GM23338 (cell line): ENCODE measurements around the gene PFDN4. TPM values are rescaled to one million over a fixed set of nuclear protein-coding genes. Genes with fewer than 3 reads are reported as not detected.

ENCODE experiments used
- ATAC-seq: fragments of 200-7000 bp; cut with Tn5 transposase; 3 replicates; pipeline ENCODE4 v1.9.1; 2020
- DNase-seq: peaks from one replicate; pipeline ENCODE4 v3.0.0-alpha.2; 2015; ENCODE audit warnings: low spot score
- H2AFZ ChIP-seq: fragments of 200-600 bp; sonication (generic); 2 replicates; pipeline ENCODE4 v1.8.0; 2016; ENCODE audit warnings: antibody characterized with exemption, mild to moderate bottlenecking, moderate library complexity
- H3F3A ChIP-seq: fragments of 200-600 bp; sonication (generic); replicated peaks from 2 replicates; pipeline ENCODE4 v1.8.0; 2017; ENCODE audit warnings: antibody characterized with exemption, mixed run types, low read depth
- H3K27ac ChIP-seq: fragments of 200-600 bp; sonication (generic); 2 replicates; pipeline ENCODE4 v1.6.1; 2016; ENCODE audit warnings: low read depth
- H3K27me3 ChIP-seq: fragments of 200-600 bp; sonication (generic); 2 replicates; pipeline ENCODE4 v1.8.0; 2016; ENCODE audit warnings: mild to moderate bottlenecking, mixed run types, moderate library complexity; ENCODE audit not compliant: insufficient read depth
- H3K36me3 ChIP-seq: fragments of 200-600 bp; sonication (generic); 2 replicates; pipeline ENCODE4 v1.8.0; 2016; ENCODE audit warnings: mild to moderate bottlenecking; ENCODE audit not compliant: insufficient read depth
- H3K4me1 ChIP-seq: fragments of 200-600 bp; sonication (generic); 2 replicates; pipeline ENCODE4 v1.8.0; 2016; ENCODE audit warnings: mild to moderate bottlenecking, moderate library complexity; ENCODE audit not compliant: insufficient read depth
- H3K4me2 ChIP-seq: fragments of 200-600 bp; sonication (generic); 2 replicates; pipeline ENCODE4 v1.7.1; 2017; ENCODE audit warnings: mixed run types
- H3K4me3 ChIP-seq: fragments of 200-600 bp; sonication (generic); 2 replicates; pipeline ENCODE4 v1.6.1; 2016; ENCODE audit warnings: mixed run types
- H3K79me2 ChIP-seq: fragments of 200-600 bp; sonication (generic); replicated peaks from 2 replicates; pipeline ENCODE4 v1.8.0; 2017; ENCODE audit warnings: mild to moderate bottlenecking; ENCODE audit not compliant: insufficient read depth
- H3K9me2 ChIP-seq: fragments of 200-600 bp; sonication (generic); 2 replicates; pipeline ENCODE4 v1.8.0; 2017; ENCODE audit not compliant: insufficient read depth
- H4K20me1 ChIP-seq: fragments of 200-600 bp; sonication (generic); replicated peaks from 2 replicates; pipeline ENCODE4 v1.8.0; 2017; ENCODE audit warnings: mild to moderate bottlenecking; ENCODE audit not compliant: insufficient read depth
- H3K27ac Mint-ChIP-seq: 2 replicates; pipeline ENCODE4 v1.8.0; 2020; ENCODE audit warnings: inconsistent platforms, mild to moderate bottlenecking, moderate library complexity, mixed read lengths
- H3K27me3 Mint-ChIP-seq: 3 replicates; pipeline ENCODE4 v1.8.0; 2022; ENCODE audit warnings: low read depth, mild to moderate bottlenecking, moderate library complexity, mixed read lengths, inconsistent platforms; ENCODE audit not compliant: insufficient read depth, poor library complexity
- H3K36me3 Mint-ChIP-seq: 3 replicates; pipeline ENCODE4 v1.8.0; 2021; ENCODE audit warnings: low read depth, mild to moderate bottlenecking, inconsistent platforms, moderate library complexity, mixed read lengths
- H3K4me1 Mint-ChIP-seq: 3 replicates; pipeline ENCODE4 v1.8.0; 2020; ENCODE audit warnings: mild to moderate bottlenecking, inconsistent platforms, mixed read lengths
- H3K4me3 Mint-ChIP-seq: 3 replicates; pipeline ENCODE4 v1.8.0; 2021; ENCODE audit warnings: moderate library complexity, mild to moderate bottlenecking, inconsistent platforms, mixed read lengths
- H3K9me3 Mint-ChIP-seq: 3 replicates; pipeline ENCODE4 v1.8.0; 2020; ENCODE audit warnings: moderate library complexity, mild to moderate bottlenecking, inconsistent platforms, mixed read lengths
- CREB1 ChIP-seq: fragments of 250-450 bp; sonication (Bioruptor Pico); IDR thresholded peaks from 2 replicates; pipeline ENCODE4 v1.5.0; 2020; ENCODE audit warnings: low read depth, mild to moderate bottlenecking, moderate library complexity
- ETS1 ChIP-seq: IDR thresholded peaks from 2 replicates; pipeline ENCODE4 v1.6.1; 2016; ENCODE audit warnings: antibody characterized with exemption
- EZH2 ChIP-seq: fragments of 200-600 bp; sonication (generic); IDR thresholded peaks from one replicate; pipeline ENCODE4 v1.8.0; 2017; ENCODE audit warnings: antibody characterized with exemption, mild to moderate bottlenecking, low read depth; ENCODE audit not compliant: unreplicated experiment
- EZH2phosphoT487 ChIP-seq: fragments of 200-600 bp; sonication (generic); IDR thresholded peaks from one replicate; pipeline ENCODE4 v1.8.1; 2018; ENCODE audit warnings: antibody characterized with exemption; ENCODE audit not compliant: unreplicated experiment
- JUNB ChIP-seq: IDR thresholded peaks from one replicate; pipeline ENCODE4 v1.6.1; 2016; ENCODE audit warnings: antibody characterized with exemption; ENCODE audit not compliant: unreplicated experiment
- NANOG ChIP-seq: IDR thresholded peaks from 2 replicates; pipeline ENCODE4 v1.6.1; 2016; ENCODE audit warnings: antibody characterized with exemption, borderline replicate concordance
- STAT1 ChIP-seq: IDR thresholded peaks from one replicate; pipeline ENCODE4 v1.6.1; 2016; ENCODE audit warnings: antibody characterized with exemption; ENCODE audit not compliant: unreplicated experiment
- ZNF462 ChIP-seq: fragments of 250-450 bp; sonication (Bioruptor Pico); IDR thresholded peaks from 2 replicates; pipeline ENCODE4 v1.5.0; 2020; ENCODE audit warnings: mild to moderate bottlenecking, moderate library complexity
- polyA plus RNA-seq: library from polyadenylated mRNA; unstranded; fragments of >200 nt; fragmentation: Nextera tagmentation; extraction: Ambion mirVana; gene quantifications from 2 replicates; pipeline ENCODE4 v1.2.1, GENCODE V29; 2016
- total RNA-seq: library from RNA; depleted of rRNA; stranded (reverse); fragments of >200 nt; shearing (Covaris generic); gene quantifications from 2 replicates; pipeline ENCODE4 v1.2.3, GENCODE V29; 2014

PFDN4 gene
- total and polyA plus RNA-seq, 2 experiments from 2014 or later = 105 to 477 TPM

GRCh38 chr20:54204481-54204880, 3.4 kb upstream of the PFDN4 start (continued):
- TF ChIP-seq EZH2 (no peak), JUNB (no peak), NANOG (no peak), CREB1 (CRISPR knock-in tag) (no peak), EZH2phosphoT487 (no peak)

- no peak for ATAC-seq
- H3K4me1 Mint-ChIP-seq = peaks cover 21% of the 10 kb centered on the region
- TF ChIP-seq JUNB (no peak), STAT1 (no peak), ETS1 (no peak), EZH2 (no peak), ZNF462 (CRISPR knock-in tag) (no peak)
- Histone ChIP-seq H3K4me3 (no peak overlapping the region), H3K9me2 (no peaks in the 10 kb centered on the region), H4K20me1 (0 out of 2 replicates have a peak, but pooled peaks cover 5% of the 10 kb centered on the region), H3F3A (no peaks in the 10 kb centered on the region), H3K79me2 (peaks cover 24% of the 10 kb centered on the region), H3K36me3 (no peaks in the 10 kb centered on the region), H3K4me1 (no peaks in the 10 kb centered on the region), H3K27ac (no peak overlapping the region), H3K4me2 (no peak overlapping the region), H2AFZ (0 out of 2 replicates have a peak overlapping the region, but pooled peaks have one; percentile 32), H3K27me3 (no peaks in the 10 kb centered on the region)
- H3K36me3 Mint-ChIP-seq = no peaks in the 10 kb centered on the region
- peaks cover 4% of the 10 kb centered on the region for H3K27me3 Mint-ChIP-seq
- no peaks in the 10 kb centered on the region for H3K9me3 Mint-ChIP-seq
- no peak for DNase-seq
- no peak overlapping the region for H3K4me3 Mint-ChIP-seq
- H3K27ac Mint-ChIP-seq = no peak overlapping the region
Observed at GRCh38 chr20:54205450-54205849, 2.4 kb upstream of the PFDN4 start.
